Measurements from ENCODE around the gene PCMTD2.
"Not testable (repeated sequence)": the region's sequence is repeated elsewhere in the genome, so short reads cannot be mapped to it uniquely, and the experiment has no call there.

- TF ChIP-seq, protein P1, sequence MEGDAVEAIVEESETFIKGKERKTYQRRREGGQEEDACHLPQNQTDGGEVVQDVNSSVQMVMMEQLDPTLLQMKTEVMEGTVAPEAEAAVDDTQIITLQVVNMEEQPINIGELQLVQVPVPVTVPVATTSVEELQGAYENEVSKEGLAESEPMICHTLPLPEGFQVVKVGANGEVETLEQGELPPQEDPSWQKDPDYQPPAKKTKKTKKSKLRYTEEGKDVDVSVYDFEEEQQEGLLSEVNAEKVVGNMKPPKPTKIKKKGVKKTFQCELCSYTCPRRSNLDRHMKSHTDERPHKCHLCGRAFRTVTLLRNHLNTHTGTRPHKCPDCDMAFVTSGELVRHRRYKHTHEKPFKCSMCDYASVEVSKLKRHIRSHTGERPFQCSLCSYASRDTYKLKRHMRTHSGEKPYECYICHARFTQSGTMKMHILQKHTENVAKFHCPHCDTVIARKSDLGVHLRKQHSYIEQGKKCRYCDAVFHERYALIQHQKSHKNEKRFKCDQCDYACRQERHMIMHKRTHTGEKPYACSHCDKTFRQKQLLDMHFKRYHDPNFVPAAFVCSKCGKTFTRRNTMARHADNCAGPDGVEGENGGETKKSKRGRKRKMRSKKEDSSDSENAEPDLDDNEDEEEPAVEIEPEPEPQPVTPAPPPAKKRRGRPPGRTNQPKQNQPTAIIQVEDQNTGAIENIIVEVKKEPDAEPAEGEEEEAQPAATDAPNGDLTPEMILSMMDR (IDR thresholded peaks at IDR 0.05; ENCODE audit: insufficient read depth, low read length, poor library complexity, severe bottlenecking) = not testable (repeated sequence)
- TF ChIP-seq EZH2phosphoT487 (conservative IDR thresholded peaks at IDR 0.05; ENCODE audit: low read length) = not testable (repeated sequence)
Measured at GRCh38 chr20:64315884-64316283, 60.3 kb downstream of the PCMTD2 start.
